Gastroesophageal sphincter (tissue), 4 donors: Measurements from ENCODE around the gene TOP1. TPM values are rescaled to one million over a fixed set of nuclear protein-coding genes. Genes with fewer than 3 reads are reported as not detected.

ENCODE experiments used
- ATAC-seq: fragments of 150-250 bp; one replicate; pipeline ENCODE4 v1.9.1; 2016; ENCODE audit warnings: mild to moderate bottlenecking, moderate library complexity
- H3K27ac ChIP-seq, 4 donors: fragments of 200-600 bp; sonication (generic) in 3 of 4; 1 replicate in 3 of 4; 2 replicates in 1 of 4; pipeline ENCODE4 v1.5.1; 2016 to 2019
- H3K27me3 ChIP-seq: fragments of 200-600 bp; sonication (generic); one replicate; pipeline ENCODE4 v1.5.1; 2019
- H3K36me3 ChIP-seq, 2 donors: fragments of 200-600 bp; sonication (generic); one replicate each; pipeline ENCODE4 v1.5.1; 2019; ENCODE audit warnings: control low read depth in 1 of 2
- H3K4me1 ChIP-seq, 3 donors: fragments of 200-600 bp; sonication (generic); 1 replicate in 2 of 3; 2 replicates in 1 of 3; pipeline ENCODE4 v1.5.1; 2016 to 2019; ENCODE audit warnings: control low read depth in 2 of 3
- H3K4me3 ChIP-seq, 2 donors: fragments of 200-600 bp; sonication (generic); one replicate each; pipeline ENCODE4 v1.5.1; 2019; ENCODE audit warnings: mild to moderate bottlenecking in 1 of 2, moderate library complexity in 1 of 2
- H3K9me3 ChIP-seq, 3 donors: fragments of 200-600 bp; sonication (generic); one replicate each; pipeline ENCODE4 v1.5.1; 2017 to 2019; ENCODE audit warnings: control low read depth in 2 of 3
- EP300 ChIP-seq: sonication (generic); formaldehyde crosslinking; IDR thresholded peaks from one replicate; pipeline ENCODE4 v1.6.1; 2017; ENCODE audit warnings: antibody characterized with exemption, mild to moderate bottlenecking
- POLR2A ChIP-seq, 2 donors: fragments of 450-650 bp; IDR thresholded peaks; one replicate each; pipeline ENCODE4 v1.6.1; 2017; ENCODE audit warnings: antibody characterized with exemption in 2 of 2, mild to moderate bottlenecking in 2 of 2, moderate library complexity in 1 of 2
- POLR2AphosphoS5 ChIP-seq: sonication (generic); formaldehyde crosslinking; IDR thresholded peaks from one replicate; pipeline ENCODE4 v1.6.1; 2017; ENCODE audit warnings: antibody characterized with exemption
- WGBS, 2 donors: methylation state at CpG; one replicate each; pipeline ENCODE4 v1.1.5; 2018; ENCODE audit warnings: low coverage in 1 of 2; 5-methylcytosine and 5-hydroxymethylcytosine counted together
- total RNA-seq, 4 donors: library from RNA; depleted of rRNA; stranded (reverse); fragments of >200 nt; gene quantifications; one replicate each; pipeline ENCODE4 v1.1.0, GENCODE V29; 2016
- TF ChIP-seq, protein P1 (sequence below), 4 experiments: fragments of 200-600 bp in 2 of 4; fragments of 450-650 bp in 2 of 4; sonication (generic) in 1 of 4; IDR thresholded peaks; one replicate each; pipeline ENCODE4 v1.5.1; 2017 to 2019; ENCODE audit warnings: antibody characterized with exemption in 4 of 4, mild to moderate bottlenecking in 2 of 4, moderate library complexity in 2 of 4

TOP1 gene
- total RNA-seq, 4 donors from 2014 or later = 22.0 to 31.6 (median 28.8) TPM

DNA sequence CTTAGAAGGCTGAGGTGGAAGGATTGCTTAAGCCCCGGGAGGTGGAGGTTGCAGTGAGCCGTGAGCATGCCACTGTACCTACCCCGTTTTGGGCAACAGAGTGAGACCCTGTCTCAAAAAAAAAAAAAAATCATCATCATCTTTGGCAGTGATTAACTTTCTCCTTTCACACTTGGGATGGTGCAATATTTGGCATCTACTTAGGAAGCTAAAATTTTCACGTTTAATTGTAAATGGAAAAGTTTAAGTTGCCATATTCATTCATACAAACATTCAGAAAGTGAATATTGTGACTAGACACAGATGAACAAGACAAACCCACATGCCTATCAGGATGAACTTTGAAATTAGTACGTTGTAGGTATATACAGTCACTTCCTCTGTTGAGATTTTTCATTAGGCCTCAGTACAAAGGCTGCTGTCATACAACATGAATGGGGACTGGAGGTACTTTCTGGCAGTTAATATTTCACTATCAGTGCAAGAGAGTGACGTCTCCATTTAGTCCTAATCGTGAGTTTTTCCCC lies 10.3 kb downstream of the TOP1 start:
- WGBS, 2 donors = 78 to 81% methylated on average over 4 to 7 of the region's 7 CpGs
- no peak overlapping the region for H3K27ac ChIP-seq
- H3K4me1 ChIP-seq = peaks cover 0 to 93% (median 4%) of the 10 kb centered on the region in 3 donors
- H3K9me3 ChIP-seq = no peaks in the 10 kb centered on the region
- H3K27me3 ChIP-seq = no peaks in the 10 kb centered on the region
- TF ChIP-seq, protein P1, sequence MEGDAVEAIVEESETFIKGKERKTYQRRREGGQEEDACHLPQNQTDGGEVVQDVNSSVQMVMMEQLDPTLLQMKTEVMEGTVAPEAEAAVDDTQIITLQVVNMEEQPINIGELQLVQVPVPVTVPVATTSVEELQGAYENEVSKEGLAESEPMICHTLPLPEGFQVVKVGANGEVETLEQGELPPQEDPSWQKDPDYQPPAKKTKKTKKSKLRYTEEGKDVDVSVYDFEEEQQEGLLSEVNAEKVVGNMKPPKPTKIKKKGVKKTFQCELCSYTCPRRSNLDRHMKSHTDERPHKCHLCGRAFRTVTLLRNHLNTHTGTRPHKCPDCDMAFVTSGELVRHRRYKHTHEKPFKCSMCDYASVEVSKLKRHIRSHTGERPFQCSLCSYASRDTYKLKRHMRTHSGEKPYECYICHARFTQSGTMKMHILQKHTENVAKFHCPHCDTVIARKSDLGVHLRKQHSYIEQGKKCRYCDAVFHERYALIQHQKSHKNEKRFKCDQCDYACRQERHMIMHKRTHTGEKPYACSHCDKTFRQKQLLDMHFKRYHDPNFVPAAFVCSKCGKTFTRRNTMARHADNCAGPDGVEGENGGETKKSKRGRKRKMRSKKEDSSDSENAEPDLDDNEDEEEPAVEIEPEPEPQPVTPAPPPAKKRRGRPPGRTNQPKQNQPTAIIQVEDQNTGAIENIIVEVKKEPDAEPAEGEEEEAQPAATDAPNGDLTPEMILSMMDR (IDR thresholded peaks at IDR 0.05) = no peak
- TF ChIP-seq POLR2A (IDR thresholded peaks at IDR 0.05) (no peak), EP300 (no peak)
- ATAC-seq = no peak
- no peak overlapping the region for H3K4me3 ChIP-seq
- H3K36me3 ChIP-seq = no peaks in the 10 kb centered on the region

DNA sequence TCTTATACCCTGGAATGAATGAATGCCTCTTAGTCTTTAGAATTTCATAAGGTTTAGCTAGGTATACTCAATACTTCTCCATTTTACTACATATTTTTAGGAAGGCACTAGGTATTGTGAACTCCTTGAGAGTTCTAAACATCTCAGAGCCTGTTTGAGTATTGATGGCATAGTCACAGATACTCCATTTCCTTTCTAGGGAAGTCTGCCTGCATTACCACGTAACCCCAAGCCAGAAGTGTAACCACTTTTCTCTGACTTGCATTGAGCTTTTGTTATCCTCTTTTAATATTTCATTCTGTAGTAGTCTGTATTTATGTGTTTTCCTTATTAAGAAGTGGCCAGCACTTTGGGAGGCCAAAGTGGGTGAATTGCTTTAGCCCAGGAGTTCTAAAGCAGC lies 12.2 kb downstream of the TOP1 start:
- no peaks in the 10 kb centered on the region for H3K36me3 ChIP-seq
- H3K4me3 ChIP-seq = no peak overlapping the region
- TF ChIP-seq, protein P1 (IDR thresholded peaks at IDR 0.05) = no peak
- TF ChIP-seq POLR2A (IDR thresholded peaks at IDR 0.05) (no peak), POLR2AphosphoS5 (no peak), EP300 (no peak)
- no peak for ATAC-seq
- H3K4me1 ChIP-seq = peaks cover 0 to 93% (median 0%) of the 10 kb centered on the region in 3 donors
- no peak overlapping the region for H3K27ac ChIP-seq
- WGBS, 2 donors = 33 to 52% methylated on average over 1 of the region's 1 CpG
- H3K27me3 ChIP-seq = no peaks in the 10 kb centered on the region
- H3K9me3 ChIP-seq = no peaks in the 10 kb centered on the region

DNA sequence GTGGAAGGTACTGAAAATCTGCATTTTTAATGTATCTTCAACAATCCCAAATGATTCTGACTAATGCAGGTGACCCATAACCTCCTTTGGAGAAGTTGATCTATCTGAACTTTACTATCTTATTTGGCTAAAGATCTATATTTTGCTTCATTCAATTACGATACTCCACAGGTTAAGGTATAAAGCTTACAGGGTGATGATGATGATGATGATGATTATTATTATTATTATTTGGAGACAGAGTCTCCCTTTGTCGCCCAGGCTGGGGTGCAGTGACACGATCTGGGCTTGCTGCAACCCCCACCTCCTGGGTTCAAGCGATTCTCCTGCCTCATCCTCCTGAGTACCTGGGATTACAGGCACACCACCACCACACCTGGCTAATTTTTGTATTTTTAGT lies 13.1 kb downstream of the TOP1 start:
- H3K9me3 ChIP-seq = no peaks in the 10 kb centered on the region
- H3K4me3 ChIP-seq = no peak overlapping the region
- H3K27ac ChIP-seq = no peak overlapping the region
- H3K4me1 ChIP-seq = peaks cover 4 to 94% (median 6%) of the 10 kb centered on the region in 3 donors
- no peaks in the 10 kb centered on the region for H3K27me3 ChIP-seq
- TF ChIP-seq POLR2AphosphoS5 (no peak), EP300 (no peak), POLR2A (IDR thresholded peaks at IDR 0.05) (no peak)
- TF ChIP-seq, protein P1 (IDR thresholded peaks at IDR 0.05) = no peak
- H3K36me3 ChIP-seq = no peaks in the 10 kb centered on the region
- WGBS, 2 donors = 95 to 100% methylated on average over 1 to 4 of the region's 4 CpGs
- ATAC-seq = no peak

- ATAC-seq = no peak
- 83 to 86% methylated on average over 8 to 9 of the region's 9 CpGs for WGBS, 2 donors
These were observed 15.9 kb downstream of the TOP1 start for GRCh38 chr20:41044409-41045062.

DNA sequence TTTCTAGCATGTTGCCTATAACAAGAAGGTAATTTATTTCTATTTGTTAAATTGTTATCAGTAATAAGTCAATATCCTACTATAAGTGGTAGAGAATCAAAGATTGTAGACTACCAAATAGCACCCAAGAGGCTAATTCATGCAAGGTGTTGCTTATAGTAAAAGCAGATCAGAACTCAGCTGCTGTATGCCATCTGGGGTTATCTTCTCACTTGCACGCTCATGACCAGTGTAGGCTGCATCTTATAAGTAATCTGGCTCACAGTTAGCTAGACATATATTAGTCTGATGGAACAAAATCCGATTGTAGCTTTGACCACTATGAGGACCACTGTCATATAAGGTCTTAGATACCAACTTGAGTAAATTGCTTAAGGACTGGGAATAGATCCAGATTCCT lies 17.0 kb downstream of the TOP1 start:
- H3K27me3 ChIP-seq = no peaks in the 10 kb centered on the region
- no peak overlapping the region for H3K4me3 ChIP-seq
- no peak for ATAC-seq
- TF ChIP-seq POLR2A (IDR thresholded peaks at IDR 0.05) = no peak
- no peak for TF ChIP-seq EP300
- TF ChIP-seq, protein P1 (IDR thresholded peaks at IDR 0.05) = no peak
- no peak for TF ChIP-seq POLR2AphosphoS5
- no peaks in the 10 kb centered on the region for H3K36me3 ChIP-seq
- no peaks in the 10 kb centered on the region for H3K9me3 ChIP-seq
- H3K4me1 ChIP-seq = peaks cover 19 to 98% (median 27%) of the 10 kb centered on the region in 3 donors
- WGBS, 2 donors = 68 to 75% methylated on average over 2 of the region's 2 CpGs
- H3K27ac ChIP-seq = no peak overlapping the region

More at GRCh38 chr20:41044409-41045062, 15.9 kb downstream of the TOP1 start:
- H3K27ac ChIP-seq = peak overlapping the region in 1 of 4 donors; percentile 16
- TF ChIP-seq POLR2A (IDR thresholded peaks at IDR 0.05) = no peak
- peaks cover 10 to 98% (median 23%) of the 10 kb centered on the region in 3 donors for H3K4me1 ChIP-seq
- no peak overlapping the region for H3K4me3 ChIP-seq
- no peaks in the 10 kb centered on the region for H3K9me3 ChIP-seq
- H3K36me3 ChIP-seq = no peaks in the 10 kb centered on the region
- H3K27me3 ChIP-seq = no peaks in the 10 kb centered on the region
